ENCODE measurements around the gene CACNB1. TPM values are rescaled to one million over a fixed set of nuclear protein-coding genes. Genes with fewer than 3 reads are reported as not detected.

Gene CACNB1
- total RNA-seq (10 to 100 TPM; 21.4 to 21.9 TPM), total RNA-seq (16.5 to 21.5 reads per million in 2 donors)

DNA sequence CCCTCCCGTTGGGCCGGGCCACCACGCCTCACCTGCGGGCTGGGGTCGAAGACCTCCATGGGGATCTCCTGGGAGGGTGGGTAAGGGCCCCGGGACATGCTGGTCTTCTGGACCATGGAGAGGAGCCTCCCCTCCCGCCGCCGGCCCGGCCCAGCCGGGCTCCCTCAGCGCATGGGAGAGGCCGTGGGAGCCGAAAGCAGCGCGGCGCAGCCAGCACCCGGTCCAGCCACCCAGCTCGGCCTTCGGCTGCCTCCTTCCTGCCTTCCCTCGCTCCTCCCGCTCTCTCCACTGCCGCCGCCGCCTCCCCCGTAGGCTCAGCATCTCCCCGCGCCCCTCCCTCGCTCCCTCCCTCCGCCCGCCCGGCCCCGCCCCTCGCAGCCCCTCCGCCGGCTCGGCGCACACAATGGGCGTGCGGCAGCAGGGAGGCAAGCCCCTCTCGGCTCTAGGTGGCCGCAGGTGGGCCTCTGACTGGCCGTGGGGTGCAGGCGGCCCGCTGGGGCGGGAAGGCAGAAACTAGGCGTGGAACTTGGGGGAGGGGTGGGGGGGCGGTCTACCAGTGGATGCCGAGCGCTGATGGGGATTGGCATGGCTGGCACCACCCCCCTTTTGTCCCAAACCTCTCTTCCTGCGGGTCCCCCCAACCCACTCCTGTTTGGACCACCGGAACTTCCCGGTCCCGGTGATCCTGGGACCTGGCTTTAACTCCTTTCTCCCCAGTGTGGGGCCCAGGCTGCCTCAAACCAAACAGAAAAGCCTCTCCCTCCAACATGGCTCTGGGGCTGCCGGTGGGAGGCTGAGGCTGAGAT, at the start of gene CACNB1:
Gene CACNB1, minus strand, starts transcription at position 290 of the 806 bp plus-strand sequence. Its CDS starts 174 bp downstream, at position 116.
- peak; percentile 34 for ATAC-seq
- H3K4me1 Mint-ChIP-seq, result peaks cover 48% of the 10 kb centered on the region
- peak within 1 kb of the TSS; percentile 98 for H3K4me3 Mint-ChIP-seq
- no peaks in the 10 kb centered on the region for H3K9me3 ChIP-seq (ENCODE audit: control insufficient read depth, low read length, poor library complexity, severe bottlenecking)
- peak within 1 kb of the TSS; percentile 89 for H3K27ac Mint-ChIP-seq
- DNase-seq, result peak; percentile 26 to 76 (median 74)
- H3K36me3 Mint-ChIP-seq (ENCODE audit: low read depth), result peaks cover 2% of the 10 kb centered on the region
- H3K27me3 Mint-ChIP-seq, result no peaks in the 10 kb centered on the region

DNA sequence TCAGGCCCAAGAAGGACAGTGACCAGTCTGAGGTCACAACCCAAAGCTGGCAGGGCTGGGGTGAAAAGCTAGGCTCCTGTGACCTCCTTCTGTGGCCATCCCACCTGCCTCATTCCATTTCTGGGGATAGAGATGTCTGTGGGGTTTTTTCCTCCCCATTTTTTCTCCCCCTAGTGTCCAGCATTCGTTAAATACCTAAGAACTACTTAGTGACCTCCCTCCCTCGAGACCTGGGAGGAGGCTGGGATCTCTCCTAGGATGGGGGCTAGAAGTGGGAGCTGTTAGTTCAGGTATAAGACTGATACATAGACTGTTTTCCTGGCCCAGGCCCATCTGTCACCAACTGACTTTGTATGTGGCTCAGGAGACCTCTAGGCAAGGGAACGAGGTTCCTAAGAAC, 48.8 kb upstream of the CACNB1 start:
- Mint-ChIP-seq H3K4me1 (peaks cover 5% of the 10 kb centered on the region), H3K27me3 (no peaks in the 10 kb centered on the region), H3K27ac (no peak overlapping the region), H3K4me3 (no peak overlapping the region), H3K36me3 (ENCODE audit: low read depth) (no peaks in the 10 kb centered on the region)
- no peak for DNase-seq
- ATAC-seq, result no peak
- H3K9me3 ChIP-seq (ENCODE audit: control insufficient read depth, low read length, poor library complexity, severe bottlenecking), result no peaks in the 10 kb centered on the region

DNA sequence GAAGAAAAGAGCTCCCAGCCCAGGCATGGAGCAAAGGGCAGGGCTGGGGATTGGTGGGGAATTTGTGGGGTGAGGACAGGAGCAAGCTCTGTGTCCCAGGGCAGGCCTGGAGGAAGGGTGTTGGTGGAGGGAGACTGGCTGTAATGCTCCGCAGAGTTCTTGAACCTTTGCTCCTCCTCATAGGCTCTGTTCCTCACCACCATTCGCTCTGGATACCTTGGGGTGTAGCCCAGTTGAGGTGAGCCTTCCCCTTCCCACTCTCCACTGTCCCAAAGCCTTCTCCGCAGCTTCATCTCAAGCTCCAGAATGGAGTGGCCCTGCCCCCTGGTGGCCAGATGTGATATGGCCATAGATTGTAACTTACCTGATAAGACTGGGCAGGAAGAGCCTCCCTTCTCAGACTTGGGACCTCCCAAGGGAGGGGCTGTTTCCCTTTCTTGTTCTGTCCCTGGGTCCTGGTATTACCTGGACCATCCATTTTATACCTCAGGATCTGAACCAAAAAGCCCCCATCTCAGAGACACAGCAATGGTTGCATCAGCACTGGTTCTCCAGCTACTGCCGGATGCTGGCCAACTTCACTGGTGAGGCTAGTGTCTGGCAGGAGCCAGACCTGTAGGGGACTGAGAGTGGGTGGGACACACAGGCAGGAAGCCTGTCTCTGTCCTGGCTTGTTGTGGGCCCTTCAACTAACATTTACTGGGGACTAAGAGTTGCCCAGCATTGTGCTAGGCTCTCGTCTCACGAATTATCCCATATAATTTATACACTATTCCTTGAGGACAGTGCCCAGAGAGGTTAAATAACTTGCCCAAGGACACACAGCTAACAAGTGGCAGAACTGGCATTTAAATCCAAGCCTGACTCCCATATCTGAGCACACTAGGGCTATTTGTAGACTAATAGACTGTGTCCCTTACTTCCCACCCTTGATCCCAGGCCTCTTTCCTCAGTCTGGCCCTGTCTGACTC, 47.4 kb upstream of the CACNB1 start:
- ATAC-seq (peak; percentile 93), DNase-seq (peak; percentile 68 to 82 (median 69))
- no peaks in the 10 kb centered on the region for H3K27me3 Mint-ChIP-seq
- no peaks in the 10 kb centered on the region for H3K36me3 Mint-ChIP-seq (ENCODE audit: low read depth)
- no peak overlapping the region for H3K4me3 Mint-ChIP-seq
- H3K27ac Mint-ChIP-seq, result no peak overlapping the region
- H3K4me1 Mint-ChIP-seq, result peaks cover 6% of the 10 kb centered on the region
- H3K9me3 ChIP-seq (ENCODE audit: control insufficient read depth, low read length, poor library complexity, severe bottlenecking), result no peaks in the 10 kb centered on the region

DNA sequence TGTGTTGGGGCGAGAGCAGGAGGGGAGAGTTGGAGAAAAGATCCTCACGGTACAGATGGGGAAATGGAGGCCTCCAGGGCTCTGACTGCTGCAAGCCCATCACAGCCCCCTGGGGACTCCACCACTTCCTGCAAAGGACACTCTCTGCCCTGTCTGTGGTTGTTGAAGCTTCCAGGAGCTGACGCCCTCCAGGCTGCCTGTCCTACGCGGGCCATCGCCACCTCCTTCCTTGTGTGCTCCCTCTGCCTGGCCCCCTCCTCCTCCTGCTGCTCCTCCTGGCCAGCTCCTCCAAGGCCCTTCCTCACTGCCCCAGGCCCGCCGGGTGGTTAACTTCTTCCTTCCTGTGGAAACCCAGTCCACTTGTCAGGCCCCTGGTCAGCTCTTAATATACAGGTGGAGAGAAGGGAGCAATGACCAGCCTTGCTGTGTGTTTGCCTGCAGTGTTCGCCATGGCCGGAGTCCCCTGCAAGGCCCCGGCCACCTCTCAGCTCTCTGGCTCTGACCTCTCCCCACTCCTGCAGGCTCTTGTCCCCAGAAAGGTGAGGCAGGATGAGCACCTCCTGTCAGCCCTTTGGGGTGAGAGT, 46.6 kb upstream of the CACNB1 start:
- H3K27me3 Mint-ChIP-seq, result no peaks in the 10 kb centered on the region
- DNase-seq, result no peak
- H3K4me3 Mint-ChIP-seq, result no peak overlapping the region
- H3K4me1 Mint-ChIP-seq, result peaks cover 13% of the 10 kb centered on the region
- H3K27ac Mint-ChIP-seq, result no peak overlapping the region
- H3K9me3 ChIP-seq (ENCODE audit: control insufficient read depth, low read length, poor library complexity, severe bottlenecking), result no peaks in the 10 kb centered on the region
- no peaks in the 10 kb centered on the region for H3K36me3 Mint-ChIP-seq (ENCODE audit: low read depth)
- no peak for ATAC-seq

DNA sequence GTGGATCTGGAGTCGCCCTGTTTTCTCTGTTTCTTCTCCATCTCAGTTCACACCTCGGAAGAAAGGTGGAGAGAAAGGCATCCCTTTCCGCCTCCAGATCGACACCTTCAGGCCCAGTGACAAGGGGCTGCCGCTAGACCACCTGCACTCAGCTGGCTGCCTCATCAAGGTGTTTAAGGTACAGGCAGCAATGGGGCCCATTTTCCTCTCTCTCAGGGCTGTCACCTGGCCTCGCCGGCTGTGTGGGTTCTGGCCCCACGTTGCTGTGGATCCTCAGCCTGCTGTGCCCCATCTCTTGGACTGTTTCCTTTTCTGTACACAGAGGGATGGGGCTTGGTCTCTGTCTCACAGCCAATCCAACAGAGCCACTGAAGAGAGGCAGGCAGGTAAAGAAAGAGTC, 45.7 kb upstream of the CACNB1 start:
- Mint-ChIP-seq H3K36me3 (ENCODE audit: low read depth) (no peaks in the 10 kb centered on the region), H3K4me1 (peaks cover 21% of the 10 kb centered on the region), H3K27me3 (no peaks in the 10 kb centered on the region), H3K27ac (no peak overlapping the region), H3K4me3 (no peak overlapping the region)
- no peak for DNase-seq
- no peaks in the 10 kb centered on the region for H3K9me3 ChIP-seq (ENCODE audit: control insufficient read depth, low read length, poor library complexity, severe bottlenecking)
- no peak for ATAC-seq

DNA sequence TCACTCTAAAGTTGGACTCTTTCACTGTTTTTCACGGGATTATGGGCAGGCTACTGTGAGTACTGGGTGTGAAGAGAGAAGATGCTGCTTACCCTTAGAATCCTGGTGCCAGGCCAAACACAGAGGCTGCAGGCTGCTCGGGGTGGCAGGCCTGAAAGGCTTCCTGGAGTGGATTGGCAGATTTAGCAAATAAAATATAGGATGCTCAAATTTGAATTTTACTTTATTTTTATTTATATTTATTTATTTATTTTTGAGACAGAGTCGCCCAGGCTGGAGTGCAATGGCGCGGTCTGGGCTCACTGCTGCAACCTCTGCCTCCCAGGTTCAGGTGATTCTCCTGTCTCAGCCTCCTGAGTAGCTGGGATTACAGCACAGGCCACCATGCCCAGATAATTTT, 43.2 kb upstream of the CACNB1 start:
- DNase-seq, result no peak
- no peaks in the 10 kb centered on the region for H3K9me3 ChIP-seq (ENCODE audit: control insufficient read depth, low read length, poor library complexity, severe bottlenecking)
- Mint-ChIP-seq H3K4me3 (no peak overlapping the region), H3K36me3 (ENCODE audit: low read depth) (no peaks in the 10 kb centered on the region), H3K27me3 (no peaks in the 10 kb centered on the region), H3K27ac (no peak overlapping the region), H3K4me1 (peaks cover 29% of the 10 kb centered on the region)
- no peak for ATAC-seq

DNA sequence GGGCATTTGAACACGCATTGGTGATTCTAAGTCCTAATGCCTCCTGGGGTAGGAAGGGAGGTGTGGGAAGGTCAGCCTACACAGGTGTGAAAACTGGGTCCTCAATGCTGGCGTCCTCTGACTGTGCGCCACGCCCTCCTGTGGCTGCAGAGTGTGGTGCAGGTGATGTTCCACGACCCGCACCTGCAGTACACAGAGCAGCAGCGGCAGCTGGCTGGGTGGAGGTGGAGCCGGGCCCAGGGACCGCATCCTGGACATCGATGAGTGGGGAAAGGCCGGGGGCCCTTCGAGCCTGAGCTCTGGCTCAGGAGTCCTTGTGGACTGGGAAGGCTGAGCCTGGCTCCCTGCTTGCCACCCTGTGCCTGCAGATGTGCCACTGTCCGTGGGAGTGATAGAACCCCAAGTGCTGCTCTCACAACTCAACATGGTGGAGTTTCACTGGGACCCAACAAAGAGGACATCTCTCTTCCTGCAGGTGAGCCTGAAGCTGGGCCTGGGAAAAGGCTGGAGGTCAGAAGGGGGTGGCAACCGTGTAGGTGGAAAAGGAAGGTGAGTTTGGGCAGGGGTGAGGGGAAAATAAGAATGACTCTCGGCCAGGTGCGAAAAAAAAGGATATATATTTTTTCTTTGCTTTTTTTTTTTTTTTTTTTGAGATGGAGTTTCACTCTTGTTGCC, 42.3 kb upstream of the CACNB1 start:
- peak; percentile 55 for ATAC-seq
- peak overlapping the region; percentile 91 for H3K27ac Mint-ChIP-seq
- H3K4me3 Mint-ChIP-seq, result peak overlapping the region; percentile 28
- H3K9me3 ChIP-seq (ENCODE audit: control insufficient read depth, low read length, poor library complexity, severe bottlenecking), result no peaks in the 10 kb centered on the region
- H3K36me3 Mint-ChIP-seq (ENCODE audit: low read depth), result no peaks in the 10 kb centered on the region
- peak; percentile 52 to 71 (median 58) for DNase-seq
- no peaks in the 10 kb centered on the region for H3K27me3 Mint-ChIP-seq
- peaks cover 31% of the 10 kb centered on the region for H3K4me1 Mint-ChIP-seq

DNA sequence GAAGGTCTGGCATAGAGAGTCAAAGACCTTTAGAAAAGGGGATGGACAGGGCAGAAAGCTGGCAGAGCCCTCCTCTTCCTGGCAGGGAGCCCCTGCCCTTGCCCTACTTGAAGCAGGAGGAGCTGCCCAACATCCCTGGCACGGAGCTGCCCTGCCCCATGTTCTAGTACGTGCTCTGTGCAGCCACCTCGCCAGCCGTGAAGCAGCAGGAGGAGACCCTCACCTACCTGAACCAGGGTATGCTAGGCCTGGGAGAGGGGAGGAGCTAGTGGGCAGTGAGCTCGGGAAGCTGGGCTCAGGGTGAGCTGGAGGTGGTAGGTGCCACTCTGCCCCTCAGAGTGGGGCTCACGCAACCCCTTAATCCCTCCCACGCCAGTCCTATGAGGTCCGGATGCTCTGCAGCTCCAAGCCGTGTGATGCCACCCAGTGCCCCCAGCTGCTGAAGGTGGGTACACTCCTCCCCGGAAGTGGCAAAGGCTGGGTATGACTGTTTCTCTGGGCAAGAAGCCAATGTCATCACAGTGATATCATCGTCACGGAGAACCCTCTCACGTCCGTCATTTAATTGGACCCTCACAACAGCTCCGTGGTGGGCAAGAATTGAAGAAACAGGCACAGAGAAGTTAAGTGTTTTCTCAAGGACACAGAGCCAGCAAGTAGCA, 41.0 kb upstream of the CACNB1 start:
- ATAC-seq (peak; percentile 93), DNase-seq (peak; percentile 63 to 77 (median 64))
- Mint-ChIP-seq H3K27me3 (no peaks in the 10 kb centered on the region), H3K4me3 (peak overlapping the region; percentile 83), H3K4me1 (peaks cover 26% of the 10 kb centered on the region), H3K27ac (peak overlapping the region; percentile 91), H3K36me3 (ENCODE audit: low read depth) (no peaks in the 10 kb centered on the region)
- no peaks in the 10 kb centered on the region for H3K9me3 ChIP-seq (ENCODE audit: control insufficient read depth, low read length, poor library complexity, severe bottlenecking)

DNA sequence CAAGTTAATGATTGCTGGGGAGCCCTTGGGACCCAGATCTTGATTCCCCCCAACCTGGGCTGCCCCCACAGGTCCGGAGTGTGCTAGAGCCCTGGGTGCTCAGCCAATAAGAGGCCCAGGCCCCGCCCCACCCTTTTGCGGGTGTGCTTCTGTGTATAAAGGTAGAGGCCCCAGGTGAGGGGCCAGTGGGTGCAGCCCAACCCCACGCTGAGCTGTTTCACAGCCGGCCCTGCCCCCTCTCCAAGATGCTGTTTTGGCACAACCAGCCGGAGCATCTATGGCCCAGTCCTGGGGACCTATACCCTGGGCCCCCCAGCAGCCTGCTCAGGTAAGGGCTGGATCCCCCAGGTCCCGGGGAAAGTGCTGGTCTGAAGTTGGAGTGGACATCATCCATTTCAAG, 40.1 kb upstream of the CACNB1 start:
- peaks cover 26% of the 10 kb centered on the region for H3K4me1 Mint-ChIP-seq
- DNase-seq (no peak), ATAC-seq (no peak)
- no peaks in the 10 kb centered on the region for H3K36me3 Mint-ChIP-seq (ENCODE audit: low read depth)
- H3K4me3 Mint-ChIP-seq, result no peak overlapping the region
- no peaks in the 10 kb centered on the region for H3K9me3 ChIP-seq (ENCODE audit: control insufficient read depth, low read length, poor library complexity, severe bottlenecking)
- H3K27me3 Mint-ChIP-seq, result no peaks in the 10 kb centered on the region
- peak overlapping the region; percentile 91 for H3K27ac Mint-ChIP-seq

DNA sequence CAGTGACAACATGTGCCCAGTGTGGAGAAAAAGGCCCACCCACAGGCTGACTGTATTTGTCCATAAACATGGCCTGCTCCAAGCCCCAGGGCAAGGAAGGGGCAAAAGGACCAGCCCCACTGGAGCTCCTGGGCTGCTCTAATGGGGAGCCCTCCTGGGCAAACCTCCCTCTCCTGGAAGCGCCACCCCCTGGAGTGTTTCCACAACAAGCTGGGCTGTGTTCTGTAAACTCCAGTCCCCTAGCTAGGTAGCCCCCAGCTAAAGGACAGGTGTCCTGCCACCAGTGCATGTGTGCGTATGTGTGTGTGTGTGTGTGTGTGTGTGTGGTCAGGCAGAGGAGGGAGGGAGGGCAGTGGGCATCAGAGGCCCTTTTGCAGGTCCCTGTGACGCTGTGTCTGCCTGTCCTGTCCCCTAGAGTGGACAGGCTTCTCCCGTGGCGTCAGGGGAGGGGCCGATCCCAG, 39.5 kb upstream of the CACNB1 start:
- H3K27me3 Mint-ChIP-seq, result peaks cover 4% of the 10 kb centered on the region
- H3K27ac Mint-ChIP-seq, result no peak overlapping the region
- H3K4me1 Mint-ChIP-seq, result peaks cover 30% of the 10 kb centered on the region
- no peak for ATAC-seq
- H3K36me3 Mint-ChIP-seq (ENCODE audit: low read depth), result no peaks in the 10 kb centered on the region
- H3K4me3 Mint-ChIP-seq, result no peak overlapping the region
- no peak for DNase-seq
- H3K9me3 ChIP-seq (ENCODE audit: control insufficient read depth, low read length, poor library complexity, severe bottlenecking), result no peaks in the 10 kb centered on the region

DNA sequence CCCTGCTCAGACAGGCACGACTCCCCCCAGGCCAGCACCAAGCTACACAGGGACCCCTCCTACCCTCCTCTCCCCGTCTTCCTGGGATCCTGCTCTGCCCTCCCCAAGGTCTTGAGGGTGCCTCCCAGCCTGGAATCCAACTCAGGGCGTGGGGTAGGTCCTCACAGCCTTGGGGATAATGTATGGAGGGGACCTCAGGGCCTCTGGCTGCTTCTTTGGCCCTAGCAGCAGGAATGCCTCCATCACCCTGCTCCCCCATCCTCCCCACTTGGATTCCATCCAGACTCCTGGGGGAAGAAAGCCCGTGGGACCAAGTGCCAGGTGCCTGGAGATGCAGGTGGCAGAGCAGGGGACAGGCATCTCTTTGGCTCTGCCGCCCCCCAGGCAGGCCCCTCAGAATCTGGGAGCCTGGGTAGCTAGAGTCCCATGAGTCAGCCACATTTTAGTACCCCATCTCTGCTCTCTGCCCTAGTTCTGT, 39.0 kb upstream of the CACNB1 start:
- H3K4me3 Mint-ChIP-seq, result no peak overlapping the region
- H3K9me3 ChIP-seq (ENCODE audit: control insufficient read depth, low read length, poor library complexity, severe bottlenecking), result no peaks in the 10 kb centered on the region
- ATAC-seq, result no peak
- H3K27ac Mint-ChIP-seq, result peak overlapping the region; percentile 67
- H3K27me3 Mint-ChIP-seq, result peaks cover 9% of the 10 kb centered on the region
- no peak for DNase-seq
- peaks cover 35% of the 10 kb centered on the region for H3K4me1 Mint-ChIP-seq
- H3K36me3 Mint-ChIP-seq (ENCODE audit: low read depth), result no peaks in the 10 kb centered on the region

All from T-helper 17 cell (primary cell).